ENCODE measurements around the gene PHRF1.

Gene PHRF1

GRCh38 chr11:557328-558132, 18.7 kb upstream of the PHRF1 start:
- no peak for DNase-seq

DNA sequence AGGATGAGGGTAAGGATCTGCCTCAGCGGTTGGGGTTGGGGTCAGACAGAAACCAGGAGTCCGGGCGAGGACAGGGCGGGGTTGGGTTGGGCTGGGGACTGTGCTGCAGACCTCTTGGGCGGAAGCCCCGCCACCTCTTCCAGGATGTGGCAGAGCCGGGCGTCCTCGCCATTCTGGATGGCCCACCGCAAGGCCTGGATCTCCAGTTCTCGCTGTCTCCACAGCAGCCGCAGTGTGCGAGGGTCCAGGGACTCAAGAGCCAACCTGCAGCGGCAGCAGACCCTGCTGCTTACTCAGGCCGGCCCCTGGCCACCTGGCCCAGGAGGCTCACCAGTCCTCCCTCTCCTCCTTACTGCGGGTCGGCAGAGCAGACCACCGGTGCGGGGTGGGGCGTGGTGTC, 17.8 kb upstream of the PHRF1 start:
- DNase-seq = no peak

DNA sequence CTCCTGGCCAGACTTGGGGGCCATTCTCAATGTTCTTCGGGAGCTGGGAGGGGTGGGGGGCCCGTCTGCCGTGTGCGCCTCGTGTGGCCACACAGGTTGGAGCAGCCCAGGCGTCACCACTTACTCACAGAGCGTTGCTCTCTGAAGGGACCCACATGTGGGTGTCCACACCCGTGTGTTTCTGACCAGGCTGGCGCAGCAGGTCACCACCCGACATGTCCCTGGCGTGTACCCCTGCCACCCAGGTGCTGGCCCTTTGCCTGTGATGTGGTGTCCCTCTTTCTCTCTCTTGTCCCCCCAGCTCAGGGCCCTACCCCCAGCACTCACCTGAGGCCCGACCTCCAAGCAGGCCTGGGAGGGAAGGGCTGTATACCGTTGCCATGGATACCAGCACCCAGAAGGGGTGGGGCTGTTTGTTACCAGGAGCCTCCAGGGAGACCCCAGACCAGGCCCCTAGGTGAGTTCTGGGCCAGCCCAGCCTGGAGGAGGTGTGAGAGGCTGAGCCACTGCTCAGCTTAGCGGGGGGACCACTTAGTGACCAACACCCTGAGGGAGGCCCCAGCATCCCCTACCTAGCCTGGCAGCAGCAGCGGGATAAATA, 17.1 kb upstream of the PHRF1 start:
- DNase-seq = no peak

DNA sequence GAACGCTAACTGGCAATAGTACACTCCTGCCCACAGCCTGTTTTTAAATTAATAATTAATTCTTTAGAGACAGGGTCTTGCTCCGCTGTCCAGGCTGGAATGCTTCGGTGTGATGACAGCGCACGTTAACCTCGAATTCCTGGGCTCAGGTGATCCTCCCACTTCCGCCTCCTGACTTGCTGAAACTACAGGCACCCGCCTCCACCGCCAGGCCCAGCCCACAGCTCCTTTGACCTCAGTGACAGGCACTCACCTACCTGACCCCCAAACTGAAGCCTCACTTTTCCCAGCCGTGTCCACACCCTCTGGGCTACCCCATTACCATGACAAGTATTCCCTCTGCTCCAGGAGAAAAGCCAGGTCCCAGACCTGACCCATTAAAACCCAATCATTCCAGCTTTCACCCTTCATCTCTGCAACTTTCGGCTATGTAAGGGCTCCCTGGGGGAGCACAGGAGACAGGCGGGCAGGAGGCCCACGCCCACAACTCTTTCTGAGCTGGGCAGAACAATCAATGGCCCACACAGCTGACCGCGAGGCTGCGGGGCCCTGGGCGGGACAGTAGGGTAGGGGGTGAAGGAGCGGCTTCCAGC, 16.5 kb upstream of the PHRF1 start:
- DNase-seq = no peak

GRCh38 chr11:560305-561147, 15.7 kb upstream of the PHRF1 start, which contains the start of the genes LMNTD2 and RASSF7:
Gene LMNTD2, minus strand, starts transcription at chr11:560738. Its CDS starts 22 bp downstream, at chr11:560716.
Gene RASSF7, plus strand, starts transcription at chr11:560970. Its CDS starts 799 bp downstream, at chr11:561769.
- DNase-seq = peak; percentile 76 to 99

- DNase-seq = peak in 1 of 2 experiments; percentile 76
Measured at GRCh38 chr11:561148-562003, 14.9 kb upstream of the PHRF1 start.

DNA sequence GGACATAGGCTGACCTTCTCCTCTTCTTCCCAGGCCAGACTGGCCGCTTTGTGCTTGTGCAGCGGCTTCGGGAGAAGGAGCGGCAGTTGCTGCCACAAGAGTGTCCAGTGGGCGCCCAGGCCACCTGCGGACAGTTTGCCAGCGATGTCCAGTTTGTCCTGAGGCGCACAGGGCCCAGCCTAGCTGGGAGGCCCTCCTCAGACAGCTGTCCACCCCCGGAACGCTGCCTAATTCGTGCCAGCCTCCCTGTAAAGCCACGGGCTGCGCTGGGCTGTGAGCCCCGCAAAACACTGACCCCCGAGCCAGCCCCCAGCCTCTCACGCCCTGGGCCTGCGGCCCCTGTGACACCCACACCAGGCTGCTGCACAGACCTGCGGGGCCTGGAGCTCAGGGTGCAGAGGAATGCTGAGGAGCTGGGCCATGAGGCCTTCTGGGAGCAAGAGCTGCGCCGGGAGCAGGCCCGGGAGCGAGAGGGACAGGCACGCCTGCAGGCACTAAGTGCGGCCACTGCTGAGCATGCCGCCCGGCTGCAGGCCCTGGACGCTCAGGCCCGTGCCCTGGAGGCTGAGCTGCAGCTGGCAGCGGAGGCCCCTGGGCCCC, 14.1 kb upstream of the PHRF1 start:
- no peak for DNase-seq

DNA sequence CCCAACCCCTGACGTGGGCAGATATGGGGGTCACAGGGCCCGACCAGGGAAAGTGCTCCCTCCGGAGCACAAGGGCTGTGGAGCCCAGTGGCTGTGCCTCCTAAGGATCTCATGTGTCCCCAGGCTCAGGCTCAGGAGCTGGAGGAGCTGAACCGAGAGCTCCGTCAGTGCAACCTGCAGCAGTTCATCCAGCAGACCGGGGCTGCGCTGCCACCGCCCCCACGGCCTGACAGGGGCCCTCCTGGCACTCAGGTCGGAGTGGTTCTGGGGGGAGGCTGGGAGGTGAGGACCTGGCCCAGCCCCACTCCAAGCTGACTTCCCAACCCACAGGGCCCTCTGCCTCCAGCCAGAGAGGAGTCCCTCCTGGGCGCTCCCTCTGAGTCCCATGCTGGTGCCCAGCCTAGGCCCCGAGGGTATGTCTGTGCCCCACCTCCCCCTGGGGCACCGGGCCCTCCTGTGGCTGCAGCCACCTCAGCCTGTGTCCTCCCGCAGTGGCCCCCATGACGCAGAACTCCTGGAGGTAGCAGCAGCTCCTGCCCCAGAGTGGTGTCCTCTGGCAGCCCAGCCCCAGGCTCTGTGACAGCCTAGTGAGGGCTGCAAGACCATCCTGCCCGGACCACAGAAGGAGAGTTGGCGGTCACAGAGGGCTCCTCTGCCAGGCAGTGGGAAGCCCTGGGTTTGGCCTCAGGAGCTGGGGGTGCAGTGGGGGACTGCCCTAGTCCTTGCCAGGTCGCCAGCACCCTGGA, 13.0 kb upstream of the PHRF1 start:
- DNase-seq = no peak

DNA sequence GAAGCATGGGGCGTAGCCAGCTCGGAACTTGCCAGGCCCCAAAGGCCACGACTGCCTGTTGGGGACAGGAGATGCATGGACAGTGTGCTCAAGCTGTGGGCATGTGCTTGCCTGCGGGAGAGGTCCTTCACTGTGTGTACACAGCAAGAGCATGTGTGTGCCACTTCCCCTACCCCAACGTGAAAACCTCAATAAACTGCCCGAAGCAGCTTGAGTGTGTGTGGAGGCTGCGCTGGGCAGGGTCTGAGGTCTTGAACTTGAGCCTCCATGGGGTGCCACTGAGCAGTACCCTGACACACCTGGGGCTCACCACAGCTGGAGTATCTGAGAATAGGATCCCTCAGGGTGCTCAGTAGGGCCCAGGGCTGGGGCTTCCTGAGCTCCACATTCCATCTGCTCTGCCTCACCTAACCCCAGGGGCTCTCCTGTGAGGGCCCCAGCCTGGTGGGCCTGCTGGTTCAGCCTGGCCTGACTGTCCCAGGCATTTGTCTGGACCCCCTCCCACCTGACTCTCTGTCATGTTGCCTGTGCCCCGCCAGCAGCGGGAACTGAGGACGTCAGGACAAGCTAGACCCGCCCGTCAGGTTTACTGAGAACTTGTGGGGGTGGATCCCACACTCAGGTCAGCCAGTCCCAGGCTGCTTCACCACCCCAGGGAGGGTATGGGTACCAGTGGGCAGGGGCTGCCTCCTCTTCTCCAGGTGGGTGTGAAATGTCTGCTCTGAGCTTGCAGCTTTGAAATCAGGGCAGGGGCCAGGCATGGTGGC, 12.3 kb upstream of the PHRF1 start:
- DNase-seq = no peak

DNA sequence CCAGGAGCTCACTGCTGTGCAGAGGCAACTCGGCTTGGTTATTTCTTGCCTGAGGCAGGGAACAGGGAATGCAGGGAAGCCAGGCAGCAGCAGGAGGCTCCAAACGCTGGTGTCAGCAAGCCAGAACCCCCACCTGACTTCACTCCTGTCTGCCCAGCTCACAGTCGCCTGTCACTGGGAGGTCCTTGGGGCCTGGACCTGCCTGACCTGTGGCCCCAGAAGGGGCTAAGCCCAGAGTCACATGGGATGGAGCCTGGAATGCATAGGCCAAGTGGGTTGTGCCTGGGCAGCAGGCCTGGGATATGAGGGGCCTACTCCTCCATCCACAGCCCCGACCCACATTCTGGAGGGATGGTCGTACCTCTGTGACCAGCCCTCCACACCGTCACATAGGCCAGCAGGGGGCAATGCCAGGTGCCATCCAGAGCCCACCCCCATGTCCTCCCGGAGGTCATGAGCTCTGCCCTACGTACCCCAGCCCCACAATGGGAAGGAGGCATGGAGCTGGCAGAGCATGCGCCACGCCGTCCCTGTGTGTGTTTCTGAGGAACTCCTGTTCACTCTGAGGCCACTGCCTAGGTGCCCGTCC, 10.3 kb upstream of the PHRF1 start:
- DNase-seq = no peak

DNA sequence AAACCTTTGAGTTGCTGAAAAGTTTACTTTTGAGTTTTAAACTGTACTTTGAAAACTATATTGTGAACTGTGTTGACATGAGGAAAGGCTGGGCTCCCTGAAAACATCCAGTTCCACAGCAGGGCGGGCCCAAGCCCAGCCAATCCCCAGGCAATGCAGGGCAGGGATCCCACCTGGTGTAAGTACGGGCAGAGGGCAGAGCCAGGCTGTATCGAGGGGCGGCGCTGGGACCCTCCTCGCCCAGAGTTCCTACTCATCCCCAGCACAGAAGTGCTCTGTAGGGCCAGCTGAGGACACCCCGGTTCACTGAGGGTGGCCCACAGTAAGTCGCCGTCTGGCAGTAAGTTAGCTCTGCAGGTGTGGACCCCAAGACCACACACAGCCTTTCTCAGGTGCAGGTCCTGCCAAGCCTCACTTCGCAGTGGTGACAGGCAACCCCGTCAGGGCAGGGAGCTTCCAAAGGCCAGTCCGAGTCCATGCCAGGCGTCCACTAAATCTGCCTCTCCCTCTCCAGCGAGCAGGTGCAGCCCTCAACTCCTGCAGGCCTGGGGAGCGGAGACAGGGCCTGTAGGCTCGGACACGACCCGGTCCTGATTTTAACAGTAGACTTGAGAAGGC, 9.2 kb upstream of the PHRF1 start:
- peak in 1 of 2 experiments; percentile 31 for DNase-seq

DNA sequence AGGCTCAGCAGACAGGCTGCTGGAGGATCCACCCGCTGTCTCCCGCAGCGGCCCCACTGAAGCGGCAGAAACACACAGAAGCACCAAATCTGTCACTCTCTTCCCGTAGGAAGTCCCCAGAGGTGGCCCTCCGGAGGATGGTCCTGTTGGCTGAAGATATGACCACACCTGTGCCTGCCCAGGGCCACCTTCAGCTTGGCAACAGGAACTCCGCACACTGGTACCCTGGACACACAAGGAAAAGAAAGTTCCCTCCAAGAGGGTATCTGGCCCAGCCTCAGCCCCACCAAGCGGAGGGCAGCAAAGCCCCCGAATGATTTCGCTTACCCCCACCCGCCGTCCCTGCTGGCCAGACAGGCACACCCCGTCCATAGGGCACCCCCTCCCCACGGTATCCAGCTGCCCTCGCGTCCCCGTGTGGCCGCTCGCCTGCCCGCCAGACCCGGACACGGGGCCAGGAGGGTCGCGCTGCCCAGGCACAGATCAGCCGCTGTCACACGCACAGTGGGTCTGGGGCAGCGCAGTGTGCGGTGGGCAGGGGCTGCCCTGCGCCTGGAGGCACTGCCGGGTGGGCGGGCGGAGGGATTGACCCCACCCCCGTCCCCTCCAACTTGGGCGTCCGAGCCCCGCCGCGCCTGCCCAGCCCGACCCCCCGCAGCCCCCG, 8.5 kb upstream of the PHRF1 start:
- no peak for DNase-seq

DNA sequence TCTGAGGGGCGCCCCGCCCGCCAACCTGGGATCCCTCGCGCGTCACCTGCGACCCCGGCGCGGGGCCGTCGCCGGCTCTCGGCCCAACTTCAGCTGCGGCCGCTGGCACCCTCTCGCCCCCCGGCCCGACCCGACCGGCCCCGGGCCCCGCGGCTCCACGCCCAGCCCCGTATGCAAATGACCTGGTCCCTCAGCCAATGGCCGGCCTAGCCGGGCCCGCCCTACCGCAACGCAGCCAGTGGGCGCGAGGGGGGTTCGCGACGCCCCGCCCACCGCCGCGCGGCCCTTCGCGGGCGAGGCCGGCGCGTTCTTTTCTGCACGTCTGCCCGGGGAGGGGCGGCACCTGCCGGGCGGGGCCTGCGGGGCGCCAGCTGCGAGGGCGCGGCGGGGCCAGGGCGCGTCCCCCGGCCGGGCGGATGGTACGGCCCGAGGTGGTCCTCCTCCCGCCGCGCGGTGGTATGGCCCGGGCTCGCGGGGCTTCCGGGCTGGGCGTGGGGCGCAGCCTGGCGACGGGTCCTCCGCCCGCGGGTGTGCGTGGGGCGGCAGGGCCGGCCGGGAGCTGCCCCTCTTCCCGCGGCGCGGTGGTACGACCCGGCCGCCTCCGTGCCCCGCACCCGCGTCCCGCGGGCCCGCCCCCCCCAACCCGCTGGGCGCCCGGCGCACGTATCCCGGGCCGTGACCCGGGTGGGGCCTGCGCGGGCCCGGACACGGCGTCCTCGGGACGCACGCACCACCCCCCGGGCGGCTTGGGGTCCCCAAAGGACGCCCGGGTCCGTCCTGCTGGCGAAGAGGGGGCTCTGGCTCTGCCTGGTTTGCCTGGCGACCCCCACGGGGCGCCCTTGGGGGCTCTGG, 7.7 kb upstream of the PHRF1 start:
- DNase-seq = peak; percentile 74 to 99

DNA sequence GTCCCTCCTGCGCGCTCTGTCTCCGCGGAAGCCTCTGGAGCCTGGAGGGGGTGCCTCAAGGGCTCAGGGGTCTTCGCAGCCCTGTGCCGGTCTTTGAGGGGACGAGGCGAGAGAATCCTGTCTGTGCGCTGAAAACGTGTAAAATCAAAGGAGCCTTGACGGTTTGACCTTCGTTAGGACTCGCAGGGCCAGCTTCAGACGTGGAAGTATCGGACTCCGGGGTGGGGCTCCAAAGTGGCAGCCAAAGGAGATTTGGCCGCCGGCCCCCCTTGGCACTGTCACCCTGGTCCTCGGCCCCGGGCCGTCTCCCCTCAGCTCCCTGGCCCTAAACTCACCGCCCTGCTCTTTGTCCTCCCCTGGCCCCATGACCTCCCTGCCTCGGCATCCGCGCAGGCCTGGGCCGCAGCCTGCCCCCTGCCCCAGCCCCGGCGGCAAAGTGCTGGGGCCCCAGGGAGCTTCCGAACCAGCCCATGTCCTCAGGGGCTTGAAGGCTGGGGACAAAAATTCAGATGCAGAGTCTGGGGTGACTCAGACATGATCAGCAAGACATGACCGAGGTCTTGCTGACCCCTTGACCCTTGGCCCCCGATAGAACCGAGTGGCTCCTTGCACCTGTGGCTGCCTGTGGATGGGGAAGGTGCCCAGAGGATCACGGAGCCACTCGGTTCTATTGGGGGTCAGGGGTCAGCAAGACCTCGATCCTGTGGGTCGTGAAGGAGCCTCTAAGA, 6.9 kb upstream of the PHRF1 start:
- no peak for DNase-seq

DNA sequence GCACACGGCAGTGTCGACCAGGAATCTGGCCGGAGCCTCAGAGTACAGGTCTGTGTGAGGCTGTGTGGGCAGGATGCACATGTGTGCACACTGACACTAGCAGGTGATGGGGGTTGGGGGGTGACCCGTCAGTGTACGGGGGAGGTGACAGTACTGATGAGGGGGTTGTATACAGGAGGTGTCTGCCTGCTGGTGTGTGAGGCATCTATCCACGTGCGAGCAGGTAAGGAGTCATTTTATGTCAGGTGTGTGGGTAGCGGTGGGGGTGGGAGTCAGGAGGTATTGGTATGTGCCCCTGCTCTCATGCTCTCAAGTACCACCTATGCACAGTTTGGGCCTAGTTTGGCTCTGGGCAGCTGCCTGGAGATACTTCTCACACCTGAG, 4.5 kb upstream of the PHRF1 start:
- no peak for DNase-seq

- no peak for DNase-seq
Measured at GRCh38 chr11:573146-573759, 3.0 kb upstream of the PHRF1 start.
